ENCODE results near the gene BTRC.

DNA sequence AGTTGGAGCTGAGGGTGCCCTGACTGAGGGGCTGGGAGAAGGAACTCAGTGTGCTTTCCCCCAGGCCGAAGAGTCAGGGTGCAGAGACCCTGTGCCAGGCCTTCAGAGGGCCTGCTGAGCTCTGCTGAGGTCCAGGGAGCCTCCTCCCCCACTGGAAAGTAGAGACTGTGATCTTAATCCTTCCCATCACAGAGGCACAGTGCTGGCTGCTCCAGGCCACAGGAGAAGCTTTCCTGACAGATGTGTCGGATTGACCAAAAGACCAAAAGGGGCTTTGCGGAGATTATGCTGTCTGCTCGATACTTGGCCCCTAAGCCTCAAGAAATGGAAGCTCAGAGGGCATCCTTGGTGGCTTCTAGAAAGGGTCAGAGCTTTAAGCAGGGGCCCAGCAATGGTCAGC is 32.9 kb upstream of the BTRC start:
- TF ChIP-seq CTCF (IDR thresholded peaks at IDR 0.05): no peak
- no peak for TF ChIP-seq POLR2A (IDR thresholded peaks at IDR 0.05)
